RPMI8226 (cell line): Measurements from ENCODE around the gene RAB10.
"Not testable (repeated sequence)": the region's sequence is repeated elsewhere in the genome, so short reads cannot be mapped to it uniquely, and the experiment has no call there.

Experiments
- DNase-seq: peaks from one replicate; pipeline ENCODE4 v3.0.0-alpha.2; 2015

Gene RAB10

GRCh38 chr2:26100384-26100783 lies 66.5 kb downstream of the RAB10 start:
- no peak for DNase-seq

- DNase-seq = no peak
Measured at GRCh38 chr2:26103752-26104151, 69.9 kb downstream of the RAB10 start.

- not testable (repeated sequence) for DNase-seq
Measured at GRCh38 chr2:26108701-26109100, 74.8 kb downstream of the RAB10 start.

- no peak for DNase-seq
Measured at GRCh38 chr2:26112201-26112600, 78.3 kb downstream of the RAB10 start.

- no peak for DNase-seq
Measured at GRCh38 chr2:26114151-26114550, 80.3 kb downstream of the RAB10 start.

GRCh38 chr2:26118682-26119081 lies 84.8 kb downstream of the RAB10 start:
- DNase-seq = no peak

GRCh38 chr2:26119521-26119920 lies 85.6 kb downstream of the RAB10 start:
- no peak for DNase-seq

GRCh38 chr2:26122630-26123029 lies 88.7 kb downstream of the RAB10 start:
- DNase-seq = no peak

GRCh38 chr2:26123426-26123825 lies 89.5 kb downstream of the RAB10 start:
- no peak for DNase-seq

GRCh38 chr2:26126074-26126473 lies 92.2 kb downstream of the RAB10 start:
- DNase-seq = no peak

- DNase-seq = no peak
Measured at GRCh38 chr2:26128176-26128575, 94.3 kb downstream of the RAB10 start.

- no peak for DNase-seq
Measured at GRCh38 chr2:26130763-26131162, 96.9 kb downstream of the RAB10 start.

GRCh38 chr2:26136451-26136850 lies 102.6 kb downstream of the RAB10 start:
- DNase-seq = no peak

GRCh38 chr2:26139269-26140183 lies 105.6 kb downstream of the RAB10 start:
- DNase-seq = no peak

- DNase-seq = no peak
Measured at GRCh38 chr2:26141145-26141769, 107.4 kb downstream of the RAB10 start.

- DNase-seq = no peak
Measured at GRCh38 chr2:26144031-26144430, 110.1 kb downstream of the RAB10 start.

GRCh38 chr2:26144953-26145680 lies 111.2 kb downstream of the RAB10 start:
- DNase-seq = peak; percentile 65

GRCh38 chr2:26148501-26148900 lies 114.6 kb downstream of the RAB10 start:
- no peak for DNase-seq

- DNase-seq = no peak
Measured at GRCh38 chr2:26150243-26150642, 116.4 kb downstream of the RAB10 start.

GRCh38 chr2:26157580-26157979 lies 123.7 kb downstream of the RAB10 start:
- no peak for DNase-seq

- DNase-seq = no peak
Measured at GRCh38 chr2:26161926-26162325, 128.0 kb downstream of the RAB10 start.

- no peak for DNase-seq
Measured at GRCh38 chr2:26162963-26163362, 129.1 kb downstream of the RAB10 start.

- no peak for DNase-seq
Measured at GRCh38 chr2:26164231-26164630, 130.3 kb downstream of the RAB10 start.
